Activated T-helper 17 cell treated with anti-CD3 and anti-CD28 coated beads, Interleukin-2, amount 50 U/mL, for 72 hours (primary cell): ENCODE results near the gene WDR91. TPM values are rescaled to one million over a fixed set of nuclear protein-coding genes. Genes with fewer than 3 reads are reported as not detected.
"Not testable (repeated sequence)": the region's sequence is repeated elsewhere in the genome, so short reads cannot be mapped to it uniquely, and the experiment has no call there.

ENCODE experiments used
- ATAC-seq: fragments of 150-1000 bp; cut with Tn5 transposase; replicated peaks from 2 replicates; pipeline ENCODE4 v1.10.0; 2021; ENCODE audit warnings: mild to moderate bottlenecking, moderate library complexity
- H3K27ac Mint-ChIP-seq: one replicate; pipeline ENCODE4 v1.8.0; 2022; ENCODE audit warnings: mixed read lengths
- H3K27me3 Mint-ChIP-seq: one replicate; pipeline ENCODE4 v1.8.0; 2022; ENCODE audit warnings: mixed read lengths
- H3K36me3 Mint-ChIP-seq: one replicate; pipeline ENCODE4 v1.8.0; 2022; ENCODE audit warnings: low read depth, mild to moderate bottlenecking, mixed read lengths
- H3K4me1 Mint-ChIP-seq: one replicate; pipeline ENCODE4 v1.8.0; 2022; ENCODE audit warnings: mixed read lengths
- H3K4me3 Mint-ChIP-seq: one replicate; pipeline ENCODE4 v1.8.0; 2022; ENCODE audit warnings: mild to moderate bottlenecking, mixed read lengths
- H3K9me3 Mint-ChIP-seq: one replicate; pipeline ENCODE4 v1.8.0; 2022; ENCODE audit warnings: mixed read lengths
- total RNA-seq, 2 donors: library from RNA; stranded (reverse); gene quantifications; one replicate each; pipeline ENCODE4 v1.2.3, GENCODE V29; 2022

WDR91 gene
- total RNA-seq, 2 donors from 2014 or later: 7.8 to 8.6 TPM

GRCh38 chr7:135240441-135240840 lies 29.1 kb upstream of the WDR91 start:
- Mint-ChIP-seq H3K27ac (no peak overlapping the region), H3K9me3 (no peaks in the 10 kb centered on the region), H3K36me3 (no peaks in the 10 kb centered on the region), H3K27me3 (peaks cover 3% of the 10 kb centered on the region), H3K4me3 (no peak overlapping the region), H3K4me1 (peaks cover 4% of the 10 kb centered on the region)
- ATAC-seq: no peak

DNA sequence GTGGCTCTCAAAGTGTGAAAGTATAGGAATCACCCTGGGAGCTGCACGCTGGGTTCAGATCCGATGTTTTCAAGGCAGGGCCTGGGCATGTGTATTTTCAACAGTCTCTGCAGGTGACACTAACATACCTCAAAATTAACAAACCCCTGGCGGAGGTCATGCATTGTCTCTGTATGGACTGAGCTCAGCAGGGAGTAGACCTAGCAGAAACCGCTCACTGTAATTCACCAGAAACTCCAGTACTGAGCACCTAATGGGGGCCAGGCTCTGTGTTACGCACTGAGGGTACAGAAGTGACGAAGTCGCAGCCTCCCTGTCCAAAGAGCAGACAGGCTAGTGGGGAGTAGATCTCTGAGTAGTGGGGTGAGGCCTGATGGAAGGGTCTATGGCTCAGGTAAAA lies 27.9 kb upstream of the WDR91 start:
- no peak for ATAC-seq
- Mint-ChIP-seq H3K4me1 (peaks cover 4% of the 10 kb centered on the region), H3K9me3 (no peaks in the 10 kb centered on the region), H3K27me3 (peaks cover 3% of the 10 kb centered on the region), H3K36me3 (no peaks in the 10 kb centered on the region), H3K27ac (no peak overlapping the region), H3K4me3 (no peak overlapping the region)

DNA sequence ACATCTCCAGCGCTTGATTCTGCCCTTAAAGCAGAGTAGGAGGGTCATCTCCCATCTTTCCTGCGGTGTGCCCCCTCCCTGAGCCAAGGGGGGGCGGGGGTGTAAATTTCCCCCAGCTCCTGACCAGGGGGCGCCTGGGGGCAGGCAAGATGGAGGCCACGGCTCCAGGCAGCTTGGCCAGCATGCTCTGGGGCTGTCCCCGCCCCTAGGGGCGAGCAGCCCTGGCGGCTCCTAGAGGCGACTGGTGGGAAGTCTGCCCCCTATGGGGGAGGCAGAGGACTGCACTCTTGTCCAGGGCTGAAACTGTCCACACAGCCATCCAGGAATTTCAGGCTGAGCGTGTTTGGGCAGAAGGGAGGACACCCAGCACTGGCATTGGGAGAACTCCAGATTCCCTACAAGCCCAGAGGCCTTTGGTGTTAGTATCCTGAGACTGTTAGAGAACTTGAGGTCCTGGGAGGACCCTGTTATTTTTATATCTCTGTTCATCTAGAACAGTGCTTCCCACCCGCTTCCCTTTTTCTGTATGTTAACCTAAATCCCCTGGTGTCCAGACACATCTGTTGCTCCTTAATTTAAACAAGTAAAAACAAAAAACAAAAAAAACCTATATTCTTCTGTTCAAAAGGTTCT lies 26.9 kb upstream of the WDR91 start:
- H3K9me3 Mint-ChIP-seq: no peaks in the 10 kb centered on the region
- no peak overlapping the region for H3K4me3 Mint-ChIP-seq
- peak; percentile 37 for ATAC-seq
- H3K27me3 Mint-ChIP-seq: peaks cover 3% of the 10 kb centered on the region
- no peak overlapping the region for H3K27ac Mint-ChIP-seq
- peaks cover 4% of the 10 kb centered on the region for H3K4me1 Mint-ChIP-seq
- H3K36me3 Mint-ChIP-seq: no peaks in the 10 kb centered on the region

GRCh38 chr7:135236727-135237126 lies 25.4 kb upstream of the WDR91 start:
- Mint-ChIP-seq H3K36me3 (no peaks in the 10 kb centered on the region), H3K4me1 (peaks cover 4% of the 10 kb centered on the region), H3K9me3 (no peaks in the 10 kb centered on the region), H3K27ac (no peak overlapping the region), H3K4me3 (no peak overlapping the region), H3K27me3 (peaks cover 1% of the 10 kb centered on the region)
- peak; percentile 49 for ATAC-seq

DNA sequence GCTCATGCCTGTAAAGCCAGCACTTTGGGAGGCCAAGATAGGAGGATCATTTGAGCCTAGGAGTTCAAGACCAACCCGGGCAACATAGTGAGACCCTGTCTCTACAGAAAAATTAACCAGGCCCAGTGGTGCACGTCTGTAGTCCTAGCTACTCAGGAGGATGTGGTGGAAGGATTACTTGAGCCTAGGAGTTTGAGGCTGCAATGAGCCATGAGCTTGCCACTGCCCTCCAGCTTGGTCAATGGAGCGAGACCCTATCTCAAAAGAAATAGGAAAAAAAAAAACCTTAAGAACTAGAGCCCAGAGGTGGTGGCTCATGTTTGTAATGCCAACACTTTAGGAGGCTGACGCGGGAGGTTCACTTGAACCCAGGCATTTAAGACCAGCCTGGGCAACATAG lies 24.5 kb upstream of the WDR91 start:
- Mint-ChIP-seq H3K36me3 (no peaks in the 10 kb centered on the region), H3K27me3 (no peaks in the 10 kb centered on the region), H3K4me3 (no peak overlapping the region), H3K27ac (no peak overlapping the region), H3K9me3 (no peaks in the 10 kb centered on the region), H3K4me1 (peaks cover 4% of the 10 kb centered on the region)
- ATAC-seq: no peak

- Mint-ChIP-seq H3K27me3 (no peaks in the 10 kb centered on the region), H3K4me1 (peaks cover 4% of the 10 kb centered on the region), H3K9me3 (no peaks in the 10 kb centered on the region), H3K27ac (no peak overlapping the region), H3K36me3 (no peaks in the 10 kb centered on the region), H3K4me3 (no peak overlapping the region)
- no peak for ATAC-seq
These were observed 23.4 kb upstream of the WDR91 start for GRCh38 chr7:135234727-135235126.

- H3K4me1 Mint-ChIP-seq, H3K4me3 Mint-ChIP-seq, ATAC-seq, H3K36me3 Mint-ChIP-seq, H3K27ac Mint-ChIP-seq, H3K27me3 Mint-ChIP-seq, H3K9me3 Mint-ChIP-seq: not testable (repeated sequence)
These were observed 22.8 kb upstream of the WDR91 start for GRCh38 chr7:135234095-135234494.

DNA sequence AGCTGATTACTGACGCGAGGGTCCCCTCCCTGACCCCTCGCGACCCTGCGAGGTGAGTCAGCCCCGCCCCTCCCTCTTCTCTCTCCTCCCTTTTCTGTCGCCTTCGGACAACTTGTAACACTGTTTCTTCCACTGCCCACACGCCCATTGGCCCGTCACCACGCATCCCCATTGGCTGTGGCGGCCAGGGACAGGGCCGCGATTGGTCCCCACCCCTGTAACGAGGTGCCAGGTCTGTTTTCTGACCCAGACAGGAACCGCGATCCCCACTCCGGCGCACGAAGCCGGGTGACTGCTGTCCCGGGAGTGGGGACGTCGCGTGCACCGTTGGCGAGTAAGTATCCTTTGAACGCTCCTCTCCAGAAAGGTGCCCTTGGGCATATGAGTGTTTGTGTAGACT lies 22.2 kb upstream of the WDR91 start, which contains the start of gene STRA8:
TSS of gene STRA8 (plus strand) at position 269 of the 400 bp plus-strand sequence. CDS start 6,687 bp downstream, outside the sequence.
- Mint-ChIP-seq H3K27ac (no peak within 1 kb of the TSS), H3K36me3 (no peaks in the 10 kb centered on the region), H3K9me3 (no peaks in the 10 kb centered on the region), H3K4me3 (no peak within 1 kb of the TSS), H3K27me3 (no peaks in the 10 kb centered on the region), H3K4me1 (peaks cover 4% of the 10 kb centered on the region)
- ATAC-seq: no peak

GRCh38 chr7:135232720-135233119 lies 21.4 kb upstream of the WDR91 start:
- H3K27ac Mint-ChIP-seq: no peak overlapping the region
- no peaks in the 10 kb centered on the region for H3K27me3 Mint-ChIP-seq
- no peak for ATAC-seq

DNA sequence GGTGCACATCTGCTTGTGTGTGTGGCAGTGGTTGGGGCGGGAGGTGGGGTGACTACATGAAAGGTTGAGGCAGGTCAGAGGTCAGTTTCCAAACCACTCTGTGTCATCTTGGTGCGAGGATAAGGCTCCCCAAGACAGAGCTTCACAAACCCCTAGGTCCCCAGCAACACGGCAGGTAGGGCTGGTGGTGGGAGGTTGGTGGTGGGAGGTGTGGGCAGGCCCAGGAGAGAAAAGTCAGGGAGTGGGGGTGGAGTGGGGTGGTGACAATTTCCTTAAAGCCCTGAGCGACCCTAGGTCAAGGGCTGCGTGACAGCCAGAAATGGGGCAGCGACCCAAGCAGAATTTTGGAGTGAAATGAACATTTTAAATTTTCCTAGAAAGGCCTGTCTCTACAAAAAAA lies 20.8 kb upstream of the WDR91 start:
- Mint-ChIP-seq H3K27me3 (no peaks in the 10 kb centered on the region), H3K36me3 (no peaks in the 10 kb centered on the region), H3K4me1 (peaks cover 4% of the 10 kb centered on the region), H3K27ac (no peak overlapping the region), H3K4me3 (no peak overlapping the region), H3K9me3 (no peaks in the 10 kb centered on the region)
- no peak for ATAC-seq

More at GRCh38 chr7:135232720-135233119, 21.4 kb upstream of the WDR91 start:
- Mint-ChIP-seq H3K4me3 (no peak overlapping the region), H3K36me3 (no peaks in the 10 kb centered on the region), H3K9me3 (no peaks in the 10 kb centered on the region), H3K4me1 (peaks cover 4% of the 10 kb centered on the region)

DNA sequence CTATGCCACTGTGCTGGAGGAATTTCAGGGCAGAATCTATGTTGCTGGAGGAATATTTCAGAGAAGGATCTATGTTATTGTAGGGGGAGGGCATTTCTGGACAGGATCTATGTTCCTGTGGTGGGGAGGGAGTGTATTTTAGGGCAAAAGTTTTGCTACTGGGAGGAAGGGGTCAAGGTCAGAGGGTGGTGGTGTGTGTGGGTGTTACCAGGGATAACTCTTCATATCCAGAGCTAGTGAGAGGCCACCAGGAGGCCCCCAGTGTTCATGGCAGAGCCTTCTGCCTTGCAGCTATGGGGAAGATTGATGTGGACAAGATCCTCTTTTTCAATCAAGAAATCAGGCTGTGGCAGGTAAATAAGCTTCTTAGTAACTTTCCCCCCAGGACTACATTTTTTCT lies 20.4 kb upstream of the WDR91 start:
- no peak for ATAC-seq
- H3K4me3 Mint-ChIP-seq: no peak overlapping the region
- peaks cover under 1% of the 10 kb centered on the region for H3K4me1 Mint-ChIP-seq
- no peaks in the 10 kb centered on the region for H3K27me3 Mint-ChIP-seq
- H3K9me3 Mint-ChIP-seq: no peaks in the 10 kb centered on the region
- H3K27ac Mint-ChIP-seq: no peak overlapping the region
- no peaks in the 10 kb centered on the region for H3K36me3 Mint-ChIP-seq

DNA sequence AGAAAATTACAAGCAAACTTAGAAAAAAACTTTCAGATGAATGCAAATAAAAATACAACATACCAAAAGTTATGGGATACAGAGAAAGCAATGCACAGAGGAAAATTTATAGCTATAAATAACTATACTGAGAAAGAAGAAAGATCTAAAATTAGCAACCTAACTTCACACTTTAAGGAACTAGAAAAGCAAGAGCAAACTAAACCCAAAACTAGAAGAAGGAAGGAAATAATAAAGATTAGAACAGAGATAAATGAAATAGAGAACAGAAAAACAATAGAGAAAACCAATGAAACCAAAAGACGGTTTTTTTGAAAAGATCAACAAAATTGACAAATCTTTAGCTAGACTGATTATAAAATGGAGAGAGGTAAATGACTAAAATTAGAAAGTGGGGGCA lies 12.7 kb upstream of the WDR91 start:
- Mint-ChIP-seq H3K36me3 (no peaks in the 10 kb centered on the region), H3K9me3 (peaks cover 3% of the 10 kb centered on the region), H3K27ac (no peak overlapping the region), H3K4me3 (no peak overlapping the region), H3K27me3 (no peaks in the 10 kb centered on the region), H3K4me1 (peaks cover 7% of the 10 kb centered on the region)
- ATAC-seq: no peak

GRCh38 chr7:135217645-135218509 lies 6.6 kb upstream of the WDR91 start:
- H3K27ac Mint-ChIP-seq: no peak overlapping the region
- H3K4me1 Mint-ChIP-seq: no peaks in the 10 kb centered on the region
- H3K4me3 Mint-ChIP-seq: no peak overlapping the region
- H3K27me3 Mint-ChIP-seq: peaks cover 4% of the 10 kb centered on the region
- ATAC-seq: no peak
- no peaks in the 10 kb centered on the region for H3K36me3 Mint-ChIP-seq
- H3K9me3 Mint-ChIP-seq: no peaks in the 10 kb centered on the region

DNA sequence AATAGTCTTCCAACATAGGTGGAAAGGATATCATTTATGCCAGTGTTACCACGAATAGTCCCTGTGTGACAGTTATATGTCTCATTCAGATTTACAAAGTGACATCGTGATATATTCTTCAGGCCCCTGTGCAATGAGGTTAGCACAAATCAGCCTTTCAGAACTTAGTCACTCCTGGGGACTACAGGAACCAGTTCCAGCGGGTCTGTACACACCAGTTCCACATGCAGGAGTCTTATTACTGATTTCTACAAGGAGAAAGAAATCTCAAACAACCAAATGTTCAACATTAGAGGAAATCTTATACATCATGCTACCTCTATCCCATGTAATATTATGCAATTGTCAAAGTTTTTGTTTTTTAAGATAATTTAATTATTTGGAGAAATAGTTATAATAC lies 4.4 kb upstream of the WDR91 start:
- H3K36me3 Mint-ChIP-seq: no peaks in the 10 kb centered on the region
- no peak overlapping the region for H3K4me3 Mint-ChIP-seq
- H3K27ac Mint-ChIP-seq: no peak overlapping the region
- no peaks in the 10 kb centered on the region for H3K9me3 Mint-ChIP-seq
- peaks cover 4% of the 10 kb centered on the region for H3K27me3 Mint-ChIP-seq
- ATAC-seq: no peak
- no peaks in the 10 kb centered on the region for H3K4me1 Mint-ChIP-seq

DNA sequence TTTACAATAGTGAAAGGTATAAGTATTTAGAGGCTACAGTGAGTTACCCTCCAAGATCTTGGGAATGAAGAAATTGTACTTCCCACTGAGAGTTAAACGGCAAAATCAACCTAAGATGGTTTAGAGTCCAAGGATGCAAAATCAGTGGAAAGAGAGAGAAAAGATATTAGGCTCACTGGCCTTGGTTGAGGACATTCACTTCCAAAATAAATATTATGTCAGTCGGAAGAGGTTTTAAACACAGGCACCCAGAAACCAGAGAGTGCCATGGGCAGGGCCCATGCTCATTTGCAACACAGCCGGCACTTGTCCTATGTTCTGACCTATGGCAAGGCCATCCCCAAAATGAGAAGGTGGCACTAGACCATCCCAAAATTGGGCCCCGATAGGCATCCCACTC lies 3.9 kb upstream of the WDR91 start:
- no peak for ATAC-seq
- no peaks in the 10 kb centered on the region for H3K9me3 Mint-ChIP-seq
- no peaks in the 10 kb centered on the region for H3K4me1 Mint-ChIP-seq
- no peak overlapping the region for H3K4me3 Mint-ChIP-seq
- H3K36me3 Mint-ChIP-seq: no peaks in the 10 kb centered on the region
- no peak overlapping the region for H3K27ac Mint-ChIP-seq
- peaks cover 4% of the 10 kb centered on the region for H3K27me3 Mint-ChIP-seq
